CD14-positive monocyte (primary cell): ENCODE data around the gene GSKIP. TPM values are rescaled to one million over a fixed set of nuclear protein-coding genes. Genes with fewer than 3 reads are reported as not detected.

Experiments
- DNase-seq, 3 donors: peaks; one replicate each; pipeline ENCODE4 v3.0.0-alpha.2; 2011 to 2022
- H2AFZ ChIP-seq: 2 replicates; pipeline ENCODE4 v1.6.0; 2012; ENCODE audit warnings: mild to moderate bottlenecking, low read depth, low read length, inconsistent platforms; ENCODE audit not compliant: insufficient read depth, poor library complexity, severe bottlenecking
- H3K27ac ChIP-seq, 2 donors: 1 replicate in 1 of 2; 2 replicates in 1 of 2; pipeline ENCODE4 v1.5.1; 2012 to 2013; ENCODE audit warnings: low read length in 2 of 2, control low read depth in 1 of 2, inconsistent platforms in 1 of 2, low read depth in 1 of 2, mild to moderate bottlenecking in 1 of 2
- H3K27me3 ChIP-seq, 2 donors: one replicate each; pipeline versions ENCODE4 v1.6.0 to v1.6.1; 2011 to 2013; ENCODE audit warnings: low read length in 2 of 2; ENCODE audit not compliant: control insufficient read depth in 2 of 2, insufficient read depth in 2 of 2
- H3K36me3 ChIP-seq, 2 donors: replicated peaks in 1 of 2; 1 replicate in 1 of 2; 2 replicates in 1 of 2; pipeline versions ENCODE4 v1.5.1 to v1.6.1; 2012 to 2013; ENCODE audit warnings: low read length in 2 of 2, control low read depth in 1 of 2, inconsistent platforms in 1 of 2, mild to moderate bottlenecking in 1 of 2; ENCODE audit not compliant: insufficient read depth in 2 of 2, control insufficient read depth in 1 of 2
- H3K4me1 ChIP-seq, 2 donors: 1 replicate in 1 of 2; 2 replicates in 1 of 2; pipeline versions ENCODE4 v1.5.1 to v1.6.1; 2012 to 2013; ENCODE audit warnings: low read length in 2 of 2, control low read depth in 1 of 2, inconsistent platforms in 1 of 2, mild to moderate bottlenecking in 1 of 2, moderate library complexity in 1 of 2; ENCODE audit not compliant: insufficient read depth in 2 of 2, control insufficient read depth in 1 of 2
- H3K4me2 ChIP-seq: replicated peaks from 2 replicates; pipeline ENCODE3; 2012; ENCODE audit warnings: low read length, moderate library complexity, mild to moderate bottlenecking; ENCODE audit not compliant: poor library complexity, severe bottlenecking; ENCODE audit errors: extremely low read depth
- H3K4me3 ChIP-seq, 3 experiments: fragments of 200-600 bp in 1 of 3; sonication (generic) in 1 of 3; replicated peaks in 1 of 3; 1 replicate in 2 of 3; 2 replicates in 1 of 3; pipeline ENCODE4 v1.5.1; 2011 to 2013; ENCODE audit warnings: low read length in 3 of 3, mild to moderate bottlenecking in 3 of 3, control low read depth in 2 of 3, low read depth in 2 of 3, inconsistent platforms in 1 of 3, moderate library complexity in 1 of 3
- H3K79me2 ChIP-seq: 2 replicates; pipeline ENCODE4 v1.6.0; 2012; ENCODE audit warnings: mild to moderate bottlenecking, control low read depth, inconsistent platforms, low read length, moderate library complexity; ENCODE audit not compliant: insufficient read depth
- H3K9ac ChIP-seq: 2 replicates; pipeline ENCODE4 v1.6.0; 2017; ENCODE audit warnings: low read length, mild to moderate bottlenecking; ENCODE audit not compliant: insufficient read depth, poor library complexity, severe bottlenecking
- H3K9me3 ChIP-seq, 2 donors: replicated peaks in 1 of 2; 1 replicate in 1 of 2; 2 replicates in 1 of 2; pipeline versions ENCODE4 v1.5.1 to v1.6.1; 2012 to 2013; ENCODE audit warnings: low read length in 2 of 2, control low read depth in 1 of 2; ENCODE audit not compliant: control insufficient read depth in 1 of 2, insufficient read depth in 1 of 2
- H4K20me1 ChIP-seq: 2 replicates; pipeline ENCODE4 v1.6.0; 2012; ENCODE audit warnings: mild to moderate bottlenecking, low read length, control low read depth, moderate library complexity; ENCODE audit not compliant: insufficient read depth
- H3K27ac Mint-ChIP-seq, 7 donors: one replicate each; pipeline ENCODE4 v1.8.0; 2020; ENCODE audit warnings: mild to moderate bottlenecking in 7 of 7, mixed read lengths in 7 of 7, moderate library complexity in 6 of 7, inconsistent platforms in 2 of 7
- H3K27me3 Mint-ChIP-seq, 3 donors: one replicate each; pipeline ENCODE4 v1.8.0; 2021 to 2022; ENCODE audit warnings: low read depth in 3 of 3, mild to moderate bottlenecking in 3 of 3, mixed read lengths in 3 of 3, moderate library complexity in 3 of 3, inconsistent platforms in 1 of 3
- H3K36me3 Mint-ChIP-seq, 2 donors: one replicate each; pipeline ENCODE4 v1.8.0; 2020; ENCODE audit warnings: mixed read lengths in 2 of 2, inconsistent platforms in 1 of 2, mild to moderate bottlenecking in 1 of 2
- H3K4me1 Mint-ChIP-seq: one replicate; pipeline ENCODE4 v1.8.0; 2020; ENCODE audit warnings: mild to moderate bottlenecking, mixed read lengths
- H3K4me3 Mint-ChIP-seq, 2 donors: one replicate each; pipeline ENCODE4 v1.8.0; 2020; ENCODE audit warnings: mild to moderate bottlenecking in 2 of 2, mixed read lengths in 2 of 2, moderate library complexity in 1 of 2
- H3K9me3 Mint-ChIP-seq, 7 donors: one replicate each; pipeline ENCODE4 v1.8.0; 2020 to 2022; ENCODE audit warnings: mixed read lengths in 7 of 7, mild to moderate bottlenecking in 6 of 7, moderate library complexity in 6 of 7, inconsistent platforms in 2 of 7
- WGBS: methylation state at CpG from one replicate; pipeline ENCODE4 v1.1.5; 2013; ENCODE audit warnings: missing lambda C conversion rate; ENCODE audit not compliant: insufficient coverage; 5-methylcytosine and 5-hydroxymethylcytosine counted together
- intact Hi-C, 2 donors: fragments of 100-400 bp; cut with micrococcal nuclease; formaldehyde crosslinking; loops; one replicate each; pipeline versions ENCODE4 v1.15.0 to v1.15.1; 2023
- polyA plus RNA-seq, 3 donors: library from polyadenylated mRNA; depleted of rRNA in 1 of 3; unstranded in 2 of 3; stranded (reverse) in 1 of 3; fragments of 300-500 nt in 2 of 3; fragments of >200 nt in 1 of 3; fragmentation: Illumina TruSeq in 2 of 3; gene quantifications; 1 replicate in 2 of 3; 2 replicates in 1 of 3; pipeline ENCODE4 v1.2.3, GENCODE V29; 2012 to 2021
- TF ChIP-seq, protein P1 (sequence below): fragments of 200-600 bp; IDR thresholded peaks from one replicate; pipeline ENCODE4 v1.8.0; 2022; ENCODE audit warnings: antibody characterized with exemption, mild to moderate bottlenecking

GSKIP gene
- polyA plus RNA-seq, 3 donors: 3.1 to 24.7 (median 20.7) TPM

DNA sequence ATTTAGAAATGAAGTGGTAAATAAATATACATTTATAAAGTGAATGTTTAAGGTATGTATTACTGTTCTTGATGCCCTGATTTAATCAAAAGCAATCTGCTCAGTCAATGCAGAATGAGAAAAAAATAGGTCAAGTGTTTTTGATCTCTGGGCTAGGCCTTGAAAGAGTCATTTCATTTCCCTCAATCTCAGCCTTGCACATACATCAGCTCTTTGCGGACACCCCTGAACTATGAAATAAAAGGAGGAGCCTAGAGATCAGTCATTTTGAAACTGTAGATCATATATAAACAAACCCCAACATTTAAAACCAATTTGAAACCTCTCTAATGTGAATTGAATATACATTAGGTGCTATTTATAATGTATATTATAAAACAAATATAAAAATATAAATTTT, 42.7 kb upstream of the GSKIP start:
- intact Hi-C loops: no loop called here
- no CpG with 5 or more reads among the region's 1 CpG for WGBS
- no peak overlapping the region for H3K4me3 ChIP-seq
- Mint-ChIP-seq H3K4me3 (no peak overlapping the region), H3K27ac (no peak overlapping the region), H3K4me1 (no peaks in the 10 kb centered on the region), H3K36me3 (peaks cover 69 to 78% of the 10 kb centered on the region in 2 donors), H3K9me3 (peaks cover 0 to 3% (median 0%) of the 10 kb centered on the region in 7 donors), H3K27me3 (no peaks in the 10 kb centered on the region)
- no peak overlapping the region for H3K27ac ChIP-seq
- no peak overlapping the region for H2AFZ ChIP-seq
- no peaks in the 10 kb centered on the region for H3K4me1 ChIP-seq
- H3K27me3 ChIP-seq: no peaks in the 10 kb centered on the region
- no peaks in the 10 kb centered on the region for H3K9me3 ChIP-seq
- DNase-seq: no peak
- no peak overlapping the region for H3K4me2 ChIP-seq
- TF ChIP-seq, protein P1, sequence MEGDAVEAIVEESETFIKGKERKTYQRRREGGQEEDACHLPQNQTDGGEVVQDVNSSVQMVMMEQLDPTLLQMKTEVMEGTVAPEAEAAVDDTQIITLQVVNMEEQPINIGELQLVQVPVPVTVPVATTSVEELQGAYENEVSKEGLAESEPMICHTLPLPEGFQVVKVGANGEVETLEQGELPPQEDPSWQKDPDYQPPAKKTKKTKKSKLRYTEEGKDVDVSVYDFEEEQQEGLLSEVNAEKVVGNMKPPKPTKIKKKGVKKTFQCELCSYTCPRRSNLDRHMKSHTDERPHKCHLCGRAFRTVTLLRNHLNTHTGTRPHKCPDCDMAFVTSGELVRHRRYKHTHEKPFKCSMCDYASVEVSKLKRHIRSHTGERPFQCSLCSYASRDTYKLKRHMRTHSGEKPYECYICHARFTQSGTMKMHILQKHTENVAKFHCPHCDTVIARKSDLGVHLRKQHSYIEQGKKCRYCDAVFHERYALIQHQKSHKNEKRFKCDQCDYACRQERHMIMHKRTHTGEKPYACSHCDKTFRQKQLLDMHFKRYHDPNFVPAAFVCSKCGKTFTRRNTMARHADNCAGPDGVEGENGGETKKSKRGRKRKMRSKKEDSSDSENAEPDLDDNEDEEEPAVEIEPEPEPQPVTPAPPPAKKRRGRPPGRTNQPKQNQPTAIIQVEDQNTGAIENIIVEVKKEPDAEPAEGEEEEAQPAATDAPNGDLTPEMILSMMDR: no peak
- no peak overlapping the region for H3K9ac ChIP-seq
- no peaks in the 10 kb centered on the region for H4K20me1 ChIP-seq
- peaks cover 64 to 85% of the 10 kb centered on the region in 2 donors for H3K36me3 ChIP-seq
- H3K79me2 ChIP-seq: no peaks in the 10 kb centered on the region

DNA sequence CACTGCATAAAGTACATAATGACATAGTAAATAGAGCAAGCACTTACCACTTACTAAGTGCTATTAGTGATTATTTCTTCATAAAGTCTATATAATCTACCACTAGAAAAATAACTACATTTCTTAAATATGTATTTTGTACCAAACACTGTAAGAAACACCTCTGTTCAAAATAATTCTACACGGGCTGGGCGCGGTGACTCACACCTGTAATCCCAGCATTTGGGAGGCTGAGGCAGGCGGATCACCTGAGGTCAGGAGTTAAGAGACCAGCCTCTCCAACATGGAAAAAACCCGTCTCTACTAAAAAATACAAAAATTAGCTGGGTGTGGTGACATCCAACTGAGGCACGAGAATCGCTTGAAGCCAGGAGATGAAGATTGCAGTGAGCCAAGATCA, 39.1 kb upstream of the GSKIP start:
- no CpG with 5 or more reads among the region's 7 CpGs for WGBS
- H3K4me1 ChIP-seq: no peaks in the 10 kb centered on the region
- no peak overlapping the region for H2AFZ ChIP-seq
- no peak overlapping the region for H3K4me3 Mint-ChIP-seq
- no peak for DNase-seq
- no peak overlapping the region for H3K9ac ChIP-seq
- no peaks in the 10 kb centered on the region for H4K20me1 ChIP-seq
- H3K9me3 ChIP-seq: no peaks in the 10 kb centered on the region
- H3K36me3 Mint-ChIP-seq: peaks cover 59 to 63% of the 10 kb centered on the region in 2 donors
- intact Hi-C loops: no loop called here
- no peaks in the 10 kb centered on the region for H3K27me3 ChIP-seq
- no peaks in the 10 kb centered on the region for H3K9me3 Mint-ChIP-seq
- peaks cover 0 to 3% (median 0%) of the 10 kb centered on the region in 3 donors for H3K27me3 Mint-ChIP-seq
- no peak overlapping the region for H3K4me3 ChIP-seq
- H3K36me3 ChIP-seq: peaks cover 60 to 79% of the 10 kb centered on the region in 2 donors
- TF ChIP-seq, protein P1: no peak
- H3K79me2 ChIP-seq: no peaks in the 10 kb centered on the region
- H3K4me2 ChIP-seq: no peak overlapping the region
- H3K4me1 Mint-ChIP-seq: no peaks in the 10 kb centered on the region
- H3K27ac ChIP-seq: no peak overlapping the region
- no peak overlapping the region for H3K27ac Mint-ChIP-seq
